IPS-20b (cell line): Measurements from ENCODE around the gene RICTOR.

Experiments
- H3K27ac ChIP-seq: one replicate; pipeline ENCODE4 v1.5.1; 2013; ENCODE audit warnings: low read length
- H3K27me3 ChIP-seq: 2 replicates; pipeline ENCODE4 v1.6.1; 2013; ENCODE audit warnings: mild to moderate bottlenecking, low read length, inconsistent platforms; ENCODE audit not compliant: insufficient read depth
- H3K36me3 ChIP-seq: 2 replicates; pipeline ENCODE4 v1.6.1; 2013; ENCODE audit warnings: low read depth, mild to moderate bottlenecking, inconsistent platforms, low read length, moderate library complexity; ENCODE audit not compliant: insufficient read depth
- H3K4me1 ChIP-seq: 2 replicates; pipeline ENCODE4 v1.6.1; 2013; ENCODE audit warnings: mild to moderate bottlenecking, control low read depth, inconsistent platforms, low read length, moderate library complexity; ENCODE audit not compliant: insufficient read depth
- H3K4me3 ChIP-seq: 2 replicates; pipeline ENCODE4 v1.5.1; 2013; ENCODE audit warnings: mild to moderate bottlenecking, low read length, inconsistent platforms
- H3K9ac ChIP-seq: 2 replicates; pipeline ENCODE4 v1.6.1; 2013; ENCODE audit warnings: low read depth, mild to moderate bottlenecking, inconsistent platforms, low read length, moderate library complexity
- H3K9me3 ChIP-seq: 2 replicates; pipeline ENCODE4 v1.6.1; 2013; ENCODE audit warnings: mild to moderate bottlenecking, low read depth, low read length, inconsistent platforms; ENCODE audit not compliant: insufficient read depth

RICTOR gene

GRCh38 chr5:38948501-38948900, 125.7 kb downstream of the RICTOR start:
- no peaks in the 10 kb centered on the region for H3K4me1 ChIP-seq
- H3K36me3 ChIP-seq = peaks cover 91% of the 10 kb centered on the region
- no peaks in the 10 kb centered on the region for H3K9me3 ChIP-seq
- H3K27ac ChIP-seq = no peak overlapping the region
- no peaks in the 10 kb centered on the region for H3K27me3 ChIP-seq
- no peak overlapping the region for H3K9ac ChIP-seq
- no peak overlapping the region for H3K4me3 ChIP-seq

GRCh38 chr5:38944282-38944681, 129.9 kb downstream of the RICTOR start:
- no peak overlapping the region for H3K4me3 ChIP-seq
- no peak overlapping the region for H3K9ac ChIP-seq
- no peaks in the 10 kb centered on the region for H3K27me3 ChIP-seq
- H3K9me3 ChIP-seq = no peaks in the 10 kb centered on the region
- H3K36me3 ChIP-seq = peaks cover 77% of the 10 kb centered on the region
- no peak overlapping the region for H3K27ac ChIP-seq
- H3K4me1 ChIP-seq = no peaks in the 10 kb centered on the region

- H3K9me3 ChIP-seq = no peaks in the 10 kb centered on the region
- peaks cover 55% of the 10 kb centered on the region for H3K36me3 ChIP-seq
- no peak overlapping the region for H3K4me3 ChIP-seq
- no peaks in the 10 kb centered on the region for H3K27me3 ChIP-seq
- H3K4me1 ChIP-seq = no peaks in the 10 kb centered on the region
- no peak overlapping the region for H3K9ac ChIP-seq
- H3K27ac ChIP-seq = no peak overlapping the region
Measured at GRCh38 chr5:38941912-38942311, 132.3 kb downstream of the RICTOR start.

GRCh38 chr5:38940230-38940858, 133.9 kb downstream of the RICTOR start:
- Histone ChIP-seq H3K27ac (no peak overlapping the region), H3K36me3 (peaks cover 41% of the 10 kb centered on the region)

GRCh38 chr5:38938973-38939372, 135.2 kb downstream of the RICTOR start:
- no peak overlapping the region for H3K27ac ChIP-seq

More at GRCh38 chr5:38940230-38940858, 133.9 kb downstream of the RICTOR start:
- H3K4me1 ChIP-seq = no peaks in the 10 kb centered on the region
- H3K9ac ChIP-seq = no peak overlapping the region
- H3K27me3 ChIP-seq = no peaks in the 10 kb centered on the region
- no peaks in the 10 kb centered on the region for H3K9me3 ChIP-seq
- H3K4me3 ChIP-seq = no peak overlapping the region

GRCh38 chr5:38938424-38938823, 135.8 kb downstream of the RICTOR start:
- H3K27me3 ChIP-seq = no peaks in the 10 kb centered on the region
- no peak overlapping the region for H3K27ac ChIP-seq
- H3K4me3 ChIP-seq = no peak overlapping the region
- no peaks in the 10 kb centered on the region for H3K9me3 ChIP-seq
- peaks cover 24% of the 10 kb centered on the region for H3K36me3 ChIP-seq
- no peaks in the 10 kb centered on the region for H3K4me1 ChIP-seq
- no peak overlapping the region for H3K9ac ChIP-seq

More at GRCh38 chr5:38938973-38939372, 135.2 kb downstream of the RICTOR start:
- Histone ChIP-seq H3K4me3 (no peak overlapping the region), H3K9me3 (no peaks in the 10 kb centered on the region), H3K36me3 (peaks cover 27% of the 10 kb centered on the region), H3K27me3 (no peaks in the 10 kb centered on the region), H3K4me1 (no peaks in the 10 kb centered on the region), H3K9ac (no peak overlapping the region)

GRCh38 chr5:38936269-38936668, 137.9 kb downstream of the RICTOR start:
- H3K27ac ChIP-seq = no peak overlapping the region
- H3K4me3 ChIP-seq = no peak overlapping the region
- H3K36me3 ChIP-seq = peaks cover 5% of the 10 kb centered on the region
- H3K27me3 ChIP-seq = no peaks in the 10 kb centered on the region
- H3K9ac ChIP-seq = no peak overlapping the region
- no peaks in the 10 kb centered on the region for H3K9me3 ChIP-seq
- no peaks in the 10 kb centered on the region for H3K4me1 ChIP-seq

GRCh38 chr5:38935437-38935836, 138.8 kb downstream of the RICTOR start:
- 0 out of 2 replicates have a peak, but pooled peaks cover 1% of the 10 kb centered on the region for H3K4me1 ChIP-seq
- no peak overlapping the region for H3K4me3 ChIP-seq
- H3K27me3 ChIP-seq = no peaks in the 10 kb centered on the region
- no peaks in the 10 kb centered on the region for H3K9me3 ChIP-seq
- no peak overlapping the region for H3K9ac ChIP-seq
- no peak overlapping the region for H3K27ac ChIP-seq
- no peaks in the 10 kb centered on the region for H3K36me3 ChIP-seq

- H3K9ac ChIP-seq = no peak overlapping the region
- H3K4me3 ChIP-seq = no peak overlapping the region
- no peak overlapping the region for H3K27ac ChIP-seq
- no peaks in the 10 kb centered on the region for H3K27me3 ChIP-seq
- H3K4me1 ChIP-seq = 0 out of 2 replicates have a peak, but pooled peaks cover 2% of the 10 kb centered on the region
- H3K9me3 ChIP-seq = no peaks in the 10 kb centered on the region
- H3K36me3 ChIP-seq = no peaks in the 10 kb centered on the region
Measured at GRCh38 chr5:38932854-38933408, 141.3 kb downstream of the RICTOR start.

- Histone ChIP-seq H3K27me3 (no peaks in the 10 kb centered on the region), H3K36me3 (no peaks in the 10 kb centered on the region), H3K27ac (no peak overlapping the region), H3K4me1 (0 out of 2 replicates have a peak, but pooled peaks cover 2% of the 10 kb centered on the region), H3K9ac (no peak overlapping the region), H3K9me3 (no peaks in the 10 kb centered on the region), H3K4me3 (no peak overlapping the region)
Measured at GRCh38 chr5:38931731-38932130, 142.5 kb downstream of the RICTOR start.

- Histone ChIP-seq H3K4me3 (no peak overlapping the region), H3K4me1 (0 out of 2 replicates have a peak, but pooled peaks cover 2% of the 10 kb centered on the region), H3K27ac (no peak overlapping the region), H3K27me3 (no peaks in the 10 kb centered on the region), H3K36me3 (no peaks in the 10 kb centered on the region), H3K9ac (no peak overlapping the region), H3K9me3 (no peaks in the 10 kb centered on the region)
Measured at GRCh38 chr5:38929838-38930237, 144.4 kb downstream of the RICTOR start.

- no peak overlapping the region for H3K27ac ChIP-seq
- H3K4me1 ChIP-seq = peaks cover 7% of the 10 kb centered on the region; the same call in 1 of the 2 replicates
- no peak overlapping the region for H3K4me3 ChIP-seq
- H3K9ac ChIP-seq = no peak overlapping the region
- no peaks in the 10 kb centered on the region for H3K9me3 ChIP-seq
- no peaks in the 10 kb centered on the region for H3K27me3 ChIP-seq
- no peaks in the 10 kb centered on the region for H3K36me3 ChIP-seq
Measured at GRCh38 chr5:38927470-38927869, 146.7 kb downstream of the RICTOR start.
